AG04449 (cell line): ENCODE measurements around the gene TMEM200A.

Experiments
- CTCF ChIA-PET: fragments of 350-600 bp; formaldehyde crosslinking; extraction: SDS; loops from one replicate; lab custom pipeline; 2021; ENCODE audit warnings: antibody characterized with exemption; lab: Yijun Ruan, JAX
- POLR2A ChIA-PET: fragments of 400-600, 350-600 bp; formaldehyde crosslinking; extraction: SDS; loops from one replicate; lab custom pipeline; 2020; ENCODE audit warnings: antibody characterized with exemption, inconsistent platforms; lab: Yijun Ruan, JAX
- DNase-seq: peaks from one replicate; pipeline ENCODE4 v3.0.0-alpha.2; 2010; ENCODE audit warnings: low read depth, low spot score
- H3K4me3 ChIP-seq: 2 replicates; pipeline ENCODE4 v1.5.1; 2011; ENCODE audit warnings: low read depth, mild to moderate bottlenecking, control low read depth, low read length
- CTCF ChIP-seq: IDR thresholded peaks from one replicate; pipeline ENCODE4 v1.5.1; 2011; ENCODE audit warnings: mild to moderate bottlenecking, moderate library complexity, low read length, control low read depth, inconsistent platforms; ENCODE audit not compliant: insufficient read depth; ENCODE audit errors: missing control alignments

TMEM200A gene

GRCh38 chr6:130423044-130423443 is 57.2 kb downstream of the TMEM200A start:
- H3K4me3 ChIP-seq, result no peak overlapping the region
- CTCF ChIA-PET, result interaction anchor here (0.8 to 1.1 kb wide), 3 partner anchors 41 to 275 kb away, joined by 3 to 4 read pairs (median 3); partner anchors contain the start of gene TMEM200A
- TF ChIP-seq CTCF, result no peak
- no peak for DNase-seq
- POLR2A ChIA-PET, result no interaction called here

DNA sequence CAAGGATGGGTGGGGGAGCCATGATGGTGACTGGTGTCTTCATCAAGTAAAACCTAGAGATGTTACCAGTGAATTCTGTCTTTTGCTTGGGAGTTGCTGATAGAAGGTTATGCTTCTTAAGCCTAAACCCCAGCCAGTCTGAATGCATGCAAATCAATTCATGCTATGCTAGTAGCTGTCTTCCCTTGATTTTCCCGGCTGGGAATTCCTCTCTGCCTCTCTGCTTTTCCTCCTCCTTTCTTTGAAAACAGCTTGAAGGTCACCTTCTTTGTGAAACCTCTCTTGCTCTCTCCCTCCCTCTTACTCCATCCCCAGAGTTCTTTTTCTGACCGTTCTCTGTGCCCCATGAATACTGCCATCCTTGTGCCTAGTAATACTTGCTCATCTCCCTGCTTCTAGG is 58.9 kb downstream of the TMEM200A start:
- DNase-seq, result no peak
- POLR2A ChIA-PET, result no interaction called here
- no peak overlapping the region for H3K4me3 ChIP-seq
- CTCF ChIA-PET, result interaction anchor here (1.0 kb wide), 1 partner anchor 273 kb away, joined by 4 read pairs; no protein-coding TSS in a partner anchor
- no peak for TF ChIP-seq CTCF

GRCh38 chr6:130425537-130425936 is 59.7 kb downstream of the TMEM200A start:
- H3K4me3 ChIP-seq, result no peak overlapping the region
- ChIA-PET POLR2A (no interaction called here), CTCF (interaction anchor here (0.8 to 1.0 kb wide), 2 partner anchors 29 to 272 kb away, joined by 3 to 4 read pairs; no protein-coding TSS in a partner anchor)
- peak; percentile 23 for DNase-seq
- no peak for TF ChIP-seq CTCF

- no peak for TF ChIP-seq CTCF
- DNase-seq, result no peak
- H3K4me3 ChIP-seq, result no peak overlapping the region
- ChIA-PET POLR2A (no interaction called here), CTCF (interaction anchor here (0.8 kb wide), 1 partner anchor 29 kb away, joined by 3 read pairs; no protein-coding TSS in a partner anchor)
These were observed 60.4 kb downstream of the TMEM200A start for GRCh38 chr6:130426066-130426721.

- no peak for DNase-seq
These were observed 65.6 kb downstream of the TMEM200A start for GRCh38 chr6:130431346-130431852.

More at GRCh38 chr6:130431346-130431852, 65.6 kb downstream of the TMEM200A start:
- ChIA-PET CTCF (interaction anchor here (0.6 kb wide), 1 partner anchor 1387 kb away, joined by 3 read pairs; no protein-coding TSS in a partner anchor), POLR2A (no interaction called here)
- no peak for TF ChIP-seq CTCF
- H3K4me3 ChIP-seq, result no peak overlapping the region
